ENCODE data around the gene PROSER2.

Gene PROSER2

GRCh38 chr10:11823122-11823988, at the start of gene PROSER2:
Gene PROSER2, plus strand, starts transcription at chr10:11823356. Its CDS starts 28,722 bp downstream, at chr10:11852078.
- no peak for DNase-seq

GRCh38 chr10:11773761-11774441, 49.3 kb upstream of the PROSER2 start:
- DNase-seq = no peak

- DNase-seq = no peak
These were observed 47.7 kb upstream of the PROSER2 start for GRCh38 chr10:11775412-11775811.

GRCh38 chr10:11776080-11776479, 47.1 kb upstream of the PROSER2 start:
- no peak for DNase-seq

- no peak for DNase-seq
These were observed 42.0 kb upstream of the PROSER2 start for GRCh38 chr10:11781114-11781513.

GRCh38 chr10:11782793-11783557, 40.2 kb upstream of the PROSER2 start:
- DNase-seq = no peak

- DNase-seq = no peak
These were observed 39.6 kb upstream of the PROSER2 start for GRCh38 chr10:11783558-11783865.

- no peak for DNase-seq
These were observed 35.8 kb upstream of the PROSER2 start for GRCh38 chr10:11787374-11787773.

- DNase-seq = no peak
These were observed 35.3 kb upstream of the PROSER2 start for GRCh38 chr10:11787846-11788245.

GRCh38 chr10:11789306-11789705, 33.9 kb upstream of the PROSER2 start:
- no peak for DNase-seq

GRCh38 chr10:11789956-11790355, 33.2 kb upstream of the PROSER2 start:
- DNase-seq = no peak

GRCh38 chr10:11793762-11794479, 29.2 kb upstream of the PROSER2 start:
- DNase-seq = no peak

GRCh38 chr10:11794566-11794965, 28.6 kb upstream of the PROSER2 start:
- DNase-seq = no peak

- no peak for DNase-seq
These were observed 27.8 kb upstream of the PROSER2 start for GRCh38 chr10:11795101-11795920.

GRCh38 chr10:11796474-11796873, 26.7 kb upstream of the PROSER2 start:
- no peak for DNase-seq

- DNase-seq = no peak
These were observed 25.9 kb upstream of the PROSER2 start for GRCh38 chr10:11797281-11797680.

GRCh38 chr10:11797847-11798633, 25.1 kb upstream of the PROSER2 start:
- no peak for DNase-seq

GRCh38 chr10:11798845-11799735, 24.1 kb upstream of the PROSER2 start:
- DNase-seq = no peak

GRCh38 chr10:11799736-11800080, 23.4 kb upstream of the PROSER2 start:
- DNase-seq = no peak

- DNase-seq = no peak
These were observed 18.8 kb upstream of the PROSER2 start for GRCh38 chr10:11804336-11804735.

Data from activated gamma-delta T cell treated with Interleukin-2 at 50 U/mL for 16 hours (primary cell).